Motor neuron (in vitro differentiated cells): ENCODE measurements around the gene SALL4. TPM values are rescaled to one million over a fixed set of nuclear protein-coding genes. Genes with fewer than 3 reads are reported as not detected.
"Not testable (repeated sequence)": the region's sequence is repeated elsewhere in the genome, so short reads cannot be mapped to it uniquely, and the experiment has no call there.

Source experiments
- ATAC-seq, 8 experiments: fragments of 200-7000 bp; cut with Tn5 transposase; replicated peaks in 6 of 8; 2 replicates each; pipeline ENCODE4 v1.8.0; 2021; ENCODE audit warnings: mild to moderate bottlenecking in 8 of 8, moderate library complexity in 8 of 8
- H3K27ac ChIP-seq, 2 donors: fragments of 250-450 bp; sonication (Bioruptor Pico); 2 replicates each; pipeline ENCODE4 v1.9.0; 2021; ENCODE audit warnings: antibody characterized with exemption in 2 of 2, mild to moderate bottlenecking in 2 of 2, moderate library complexity in 1 of 2
- H3K4me1 ChIP-seq, 2 donors: fragments of 250-450 bp; sonication (Bioruptor Pico); replicated peaks in 1 of 2; 2 replicates each; pipeline ENCODE4 v1.6.1; 2021; ENCODE audit warnings: antibody characterized with exemption in 2 of 2, mild to moderate bottlenecking in 2 of 2, moderate library complexity in 1 of 2
- H3K4me3 ChIP-seq, 5 donors: fragments of 250-450 bp; sonication (Bioruptor Pico); 2 replicates each; pipeline ENCODE4 v1.9.0; 2021; ENCODE audit warnings: antibody characterized with exemption in 5 of 5, mild to moderate bottlenecking in 5 of 5, moderate library complexity in 4 of 5
- WGBS, 10 experiments: fragments of 450-650 bp; shearing (Covaris generic); methylation state at CpG; one replicate each; pipeline ENCODE4 v1.0.0; 2022; 5-methylcytosine and 5-hydroxymethylcytosine counted together
- in situ Hi-C, 9 experiments: fragments of 400-800 bp; cut with MboI; loops; one replicate each; pipeline ENCODE4 v1.15.0; 2021; ENCODE audit warnings: low sequenced_read_pairs in 9 of 9, low pct_unique_long_range_greater_than_20kb in 2 of 9; ENCODE audit not compliant: unreplicated experiment in 9 of 9
- total RNA-seq, 8 experiments: library from RNA; unstranded; fragments of 300-600 nt; gene quantifications; 2 replicates each; pipeline versions ENCODE4 v1.2.3 to v1.2.4, GENCODE V29; 2022

The SALL4 gene
- total RNA-seq, 8 experiments from 2014 or later = 0.59 to 48.1 (median 5.2) TPM

DNA sequence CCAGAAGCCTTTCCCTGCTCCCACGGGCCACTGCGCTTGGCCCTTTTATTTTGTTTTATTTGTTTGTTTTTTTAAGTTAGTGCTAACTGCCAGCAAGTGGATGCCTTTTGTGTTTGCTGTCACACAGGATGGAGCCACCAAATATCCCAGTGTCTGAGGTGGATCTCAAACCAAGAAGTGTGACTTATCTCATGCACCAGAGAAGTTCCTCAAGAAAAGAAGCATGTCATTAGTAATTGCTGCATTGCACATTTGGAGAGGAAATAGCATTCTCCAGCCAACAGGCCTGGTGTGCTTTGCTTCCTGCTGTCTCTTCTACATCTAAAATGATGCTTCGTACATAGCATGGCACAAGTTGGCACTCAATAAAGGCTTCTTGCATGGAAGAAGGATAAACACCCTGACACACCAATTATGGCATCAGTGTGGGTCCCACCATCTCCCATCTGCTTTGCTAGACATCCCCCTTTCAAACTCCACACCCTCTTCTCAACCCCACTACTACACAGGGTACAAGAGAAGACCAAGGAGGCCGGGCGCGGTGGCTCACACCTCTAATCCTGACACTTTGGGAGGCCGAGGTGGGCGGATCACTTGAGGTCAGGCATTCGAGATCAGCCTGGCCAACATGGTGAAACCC lies 32.2 kb downstream of the SALL4 start:
- ATAC-seq = no peak
- Histone ChIP-seq H3K4me3 (no peak overlapping the region), H3K4me1 (peaks cover 5 to 13% of the 10 kb centered on the region in 2 donors), H3K27ac (no peak overlapping the region)
- 57 to 100% (median 98%) methylated on average over 1 to 8 of the region's 9 CpGs; no CpG with 5 or more reads in 2 of the 10 experiments for WGBS, 10 experiments
- in situ Hi-C loops = no loop called here

DNA sequence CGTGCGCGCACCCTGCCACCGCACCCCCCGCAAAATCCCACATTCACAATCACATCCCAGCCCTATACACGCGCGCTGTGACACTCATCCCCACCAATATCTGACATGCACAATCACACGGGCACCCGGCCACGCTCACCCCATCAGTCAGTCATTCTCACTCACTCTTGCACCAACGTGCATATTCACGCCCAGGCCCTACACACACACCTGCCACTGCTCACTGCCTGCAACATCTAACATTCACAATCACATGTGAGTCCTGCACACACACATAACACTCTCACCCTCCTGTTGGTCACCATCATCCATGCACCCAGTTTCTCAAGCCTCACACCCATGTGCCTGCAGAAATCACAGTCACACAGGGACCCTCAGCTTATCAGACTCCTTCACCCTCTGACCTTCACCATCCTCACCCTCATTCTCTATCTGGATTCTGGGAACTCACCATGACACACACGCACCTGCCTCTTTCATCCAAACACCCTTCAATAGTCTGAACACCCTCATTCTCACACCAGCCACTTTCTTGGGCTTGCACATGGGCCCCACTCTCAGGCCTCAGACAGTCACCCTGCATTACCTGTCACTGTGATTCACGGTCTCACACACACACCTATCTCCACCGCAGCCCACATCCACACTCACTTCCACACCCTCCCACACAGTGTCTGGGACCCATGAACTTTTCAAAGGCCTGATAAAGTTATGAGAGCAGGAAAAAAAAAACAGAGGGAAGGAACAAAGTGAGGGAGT lies 33.4 kb downstream of the SALL4 start:
- in situ Hi-C loops = no loop called here
- WGBS, 10 experiments = 60 to 100% (median 74%) methylated on average over 1 to 3 of the region's 16 CpGs; no CpG with 5 or more reads in 5 of the 10 experiments
- peak overlapping the region; percentile 73 to 93 for H3K27ac ChIP-seq

DNA sequence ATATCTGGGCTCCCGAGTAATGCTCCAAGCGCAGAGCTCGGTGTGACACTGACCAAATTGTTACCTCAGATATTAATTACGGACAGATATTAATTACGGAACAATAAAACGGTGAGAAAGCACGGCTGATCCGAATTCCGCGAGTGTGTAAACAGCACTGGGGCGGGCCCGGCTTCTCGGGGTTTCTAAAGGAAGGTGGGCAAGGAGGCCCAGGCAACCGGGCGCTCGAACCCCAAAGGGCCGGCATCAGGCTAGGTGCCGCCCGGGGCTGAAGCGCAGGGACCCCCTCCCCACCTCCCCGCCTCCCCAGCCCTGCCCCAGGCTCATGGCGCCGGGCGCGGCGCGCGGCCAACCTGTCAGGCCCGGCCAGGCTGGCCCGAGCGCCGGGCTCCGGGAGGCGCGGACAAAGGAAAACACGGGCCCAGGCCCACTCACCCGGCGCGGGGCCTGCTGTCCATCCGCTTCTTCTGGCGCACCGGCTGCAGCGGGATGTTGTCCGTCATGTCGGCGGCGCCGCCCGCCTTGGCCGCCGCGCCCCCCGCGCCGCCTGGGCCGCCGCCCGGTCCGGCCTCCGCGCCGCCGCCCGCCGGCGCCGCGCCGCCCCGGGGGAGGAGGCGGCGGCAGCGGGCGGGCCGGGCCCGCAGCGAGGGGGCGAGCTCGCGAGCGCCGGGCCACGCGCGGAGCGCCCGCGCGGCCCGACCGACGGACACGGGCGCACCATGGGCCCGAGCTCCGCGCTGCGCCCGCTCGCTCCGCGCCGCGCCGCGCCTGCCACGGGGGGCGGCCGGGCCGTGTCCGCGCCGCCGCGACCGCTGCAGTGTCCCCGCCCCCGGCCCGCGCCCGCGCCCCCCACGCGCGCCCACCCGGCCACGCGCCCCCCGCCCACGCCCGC lies 34.2 kb downstream of the SALL4 start, which contains the start of gene ATP9A:
TSS of gene ATP9A (minus strand) at position 524 of the 892 bp plus-strand sequence. CDS start at position 503, 21 bp downstream.
- H3K27ac ChIP-seq = peak within 1 kb of the TSS; percentile 73 to 93
- ATAC-seq = peak; percentile 11 to 46 (median 17)
- WGBS, 10 experiments = 0 to 2% (median 0%) methylated on average over 2 to 11 of the region's 131 CpGs; no CpG with 5 or more reads in 5 of the 10 experiments
- H3K4me1 ChIP-seq = peaks cover 5 to 13% of the 10 kb centered on the region in 2 donors
- in situ Hi-C loops = no loop called here
- H3K4me3 ChIP-seq = peak within 1 kb of the TSS; percentile 72 to 99 (median 89)

More for the DNA sequence above, 33.4 kb downstream of the SALL4 start:
- Histone ChIP-seq H3K4me1 (peaks cover 5 to 13% of the 10 kb centered on the region in 2 donors), H3K4me3 (peak overlapping the region; percentile 72 to 99 (median 89))
- peak in 3 of 8 experiments; percentile 2 for ATAC-seq

DNA sequence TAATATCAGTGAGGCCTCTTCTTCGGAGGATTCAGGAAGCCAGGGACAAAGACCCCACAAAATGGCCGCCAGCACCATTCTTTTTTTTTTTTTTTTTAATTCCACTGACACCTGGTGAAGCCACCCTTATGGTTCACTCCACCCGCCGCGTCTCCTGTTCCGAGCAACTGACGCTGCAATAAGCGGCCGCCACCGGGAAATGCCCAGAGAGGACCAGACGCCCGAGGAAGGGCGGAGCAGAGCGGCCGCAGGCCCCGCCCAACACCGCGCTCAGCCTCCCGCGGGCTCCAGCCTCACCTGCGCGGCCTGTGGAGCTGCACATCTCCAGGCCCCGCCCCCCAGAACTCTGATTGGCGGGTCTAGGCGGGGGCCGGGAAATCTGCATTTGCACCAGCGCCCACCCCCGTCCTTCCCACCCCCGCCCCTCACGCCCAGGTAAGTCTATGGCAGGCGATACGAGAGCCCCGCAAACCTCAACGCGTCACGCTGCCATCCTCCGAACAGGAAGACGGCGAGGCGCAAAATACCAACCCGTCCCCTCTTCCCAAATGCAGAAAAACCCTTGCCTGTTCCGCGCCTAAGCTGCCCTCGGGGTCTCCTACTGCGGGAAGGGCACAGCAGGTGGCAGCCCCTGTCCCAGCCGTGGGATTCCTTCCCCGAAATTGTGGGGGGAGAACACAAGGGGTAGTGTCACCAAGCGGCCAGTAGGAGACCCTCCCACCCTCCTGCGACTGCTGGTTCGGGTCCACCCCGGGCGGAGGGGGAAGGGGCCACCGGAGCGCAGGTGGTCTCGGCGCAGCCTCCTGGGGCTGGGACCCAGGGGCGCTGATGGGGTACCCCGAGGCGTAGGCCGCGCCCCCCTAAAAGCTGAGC lies 35.1 kb downstream of the SALL4 start:
- Histone ChIP-seq H3K27ac (peak overlapping the region; percentile 73 to 93), H3K4me1 (peaks cover 5 to 13% of the 10 kb centered on the region in 2 donors), H3K4me3 (peak overlapping the region; percentile 72 to 99 (median 89))
- WGBS, 10 experiments = 0 to 50% (median 0%) methylated on average over 1 to 2 of the region's 61 CpGs; no CpG with 5 or more reads in 7 of the 10 experiments
- in situ Hi-C loops = no loop called here
- ATAC-seq = peak; percentile 69 to 96 (median 94)

DNA sequence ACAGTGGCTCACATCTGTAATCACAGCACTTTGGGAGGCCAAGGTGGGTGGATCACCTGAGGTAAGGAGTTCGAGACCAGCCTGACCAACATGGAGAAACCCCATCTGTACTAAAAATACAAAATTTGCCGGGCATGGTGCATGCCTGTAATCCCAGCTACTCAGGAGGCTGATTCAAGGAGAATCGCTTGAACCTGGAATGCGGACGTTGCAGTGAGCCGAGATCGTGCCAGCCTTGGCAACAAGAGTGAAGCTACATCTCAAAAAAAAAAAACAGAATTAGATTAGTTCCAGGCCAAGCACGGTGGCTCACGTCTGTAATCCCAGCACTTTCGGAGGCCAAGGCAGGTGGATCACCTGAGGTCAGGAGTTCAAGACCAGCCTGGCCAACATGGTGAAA lies 36.9 kb downstream of the SALL4 start:
- H3K27ac ChIP-seq, ATAC-seq, in situ Hi-C loops, H3K4me3 ChIP-seq: not testable (repeated sequence)
- 82 to 100% (median 84%) methylated on average over 1 to 9 of the region's 10 CpGs; no CpG with 5 or more reads in 4 of the 10 experiments for WGBS, 10 experiments
- peaks cover 5 to 13% of the 10 kb centered on the region in 2 donors for H3K4me1 ChIP-seq

DNA sequence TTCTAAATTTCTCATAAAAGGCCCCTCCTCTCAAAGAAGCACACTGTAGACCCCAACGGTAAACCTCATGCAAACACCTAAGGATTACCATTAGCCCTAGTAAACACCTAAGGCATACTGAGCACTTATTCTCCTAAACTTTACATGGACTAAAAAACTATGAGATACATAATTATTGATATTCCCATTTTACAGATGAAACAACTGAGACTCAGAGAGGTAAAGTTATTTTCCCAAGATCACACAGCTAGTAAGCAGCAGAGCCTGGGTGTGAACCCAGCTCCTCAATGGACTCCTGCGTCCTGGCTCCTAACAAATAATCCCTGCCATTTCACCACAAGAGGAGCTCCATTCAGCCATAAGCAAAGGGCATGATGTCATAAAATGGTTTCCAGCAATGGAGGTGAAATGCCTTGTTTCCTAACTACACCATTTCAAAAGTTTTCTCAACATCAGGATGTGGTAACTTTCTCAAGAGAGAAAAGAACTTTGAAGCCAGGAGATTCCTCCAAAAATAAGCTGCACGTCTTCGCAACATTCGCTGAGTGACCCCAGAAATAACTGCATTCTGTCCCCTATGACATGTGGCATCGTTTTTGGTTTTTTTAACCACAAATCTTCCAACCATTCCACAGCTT lies 38.2 kb downstream of the SALL4 start:
- WGBS, 10 experiments = 75 to 100% (median 95%) methylated on average over 1 to 6 of the region's 6 CpGs; no CpG with 5 or more reads in 1 of the 10 experiments
- Histone ChIP-seq H3K4me3 (no peak overlapping the region), H3K27ac (no peak overlapping the region), H3K4me1 (peaks cover 4 to 12% of the 10 kb centered on the region in 2 donors)
- ATAC-seq = no peak
- in situ Hi-C loops = no loop called here

DNA sequence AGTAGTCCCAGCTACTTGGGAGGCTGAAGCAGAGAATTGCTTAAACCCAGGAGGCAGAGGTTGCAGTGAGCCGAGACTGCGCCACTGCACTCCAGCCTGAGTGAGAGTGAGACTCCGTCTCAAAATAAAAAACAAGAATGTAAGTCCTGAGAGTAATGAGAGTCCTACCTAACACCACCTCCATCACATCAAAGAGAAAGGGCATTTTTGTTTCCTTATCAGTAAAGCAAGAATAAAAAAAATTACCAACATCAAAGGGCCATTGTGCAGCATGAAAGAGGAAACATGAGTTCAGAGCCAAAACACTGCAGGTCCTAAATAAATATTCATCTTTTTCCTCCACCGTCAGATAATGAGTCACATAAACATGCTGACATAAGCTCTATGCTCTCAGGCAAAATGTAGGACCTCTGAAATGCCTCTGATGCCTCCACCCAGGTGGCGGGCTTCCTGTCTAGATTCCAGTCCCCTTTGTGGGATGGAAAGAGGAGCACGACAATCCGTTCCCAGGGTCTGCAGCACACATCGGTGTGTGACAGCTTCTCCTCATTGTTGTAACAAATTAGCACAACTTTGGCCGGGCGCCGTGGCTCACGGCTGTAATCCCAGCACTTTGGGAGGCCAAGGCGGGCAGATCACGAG lies 41.3 kb downstream of the SALL4 start:
- peak in 6 of 8 experiments; percentile 21 to 79 (median 56) for ATAC-seq
- in situ Hi-C loops = no loop called here
- Histone ChIP-seq H3K27ac (no peak overlapping the region), H3K4me1 (peaks cover 0 to under 1% of the 10 kb centered on the region in 2 donors), H3K4me3 (no peak overlapping the region)
- WGBS, 10 experiments = 0 to 85% (median 64%) methylated on average over 1 to 9 of the region's 14 CpGs; no CpG with 5 or more reads in 1 of the 10 experiments

DNA sequence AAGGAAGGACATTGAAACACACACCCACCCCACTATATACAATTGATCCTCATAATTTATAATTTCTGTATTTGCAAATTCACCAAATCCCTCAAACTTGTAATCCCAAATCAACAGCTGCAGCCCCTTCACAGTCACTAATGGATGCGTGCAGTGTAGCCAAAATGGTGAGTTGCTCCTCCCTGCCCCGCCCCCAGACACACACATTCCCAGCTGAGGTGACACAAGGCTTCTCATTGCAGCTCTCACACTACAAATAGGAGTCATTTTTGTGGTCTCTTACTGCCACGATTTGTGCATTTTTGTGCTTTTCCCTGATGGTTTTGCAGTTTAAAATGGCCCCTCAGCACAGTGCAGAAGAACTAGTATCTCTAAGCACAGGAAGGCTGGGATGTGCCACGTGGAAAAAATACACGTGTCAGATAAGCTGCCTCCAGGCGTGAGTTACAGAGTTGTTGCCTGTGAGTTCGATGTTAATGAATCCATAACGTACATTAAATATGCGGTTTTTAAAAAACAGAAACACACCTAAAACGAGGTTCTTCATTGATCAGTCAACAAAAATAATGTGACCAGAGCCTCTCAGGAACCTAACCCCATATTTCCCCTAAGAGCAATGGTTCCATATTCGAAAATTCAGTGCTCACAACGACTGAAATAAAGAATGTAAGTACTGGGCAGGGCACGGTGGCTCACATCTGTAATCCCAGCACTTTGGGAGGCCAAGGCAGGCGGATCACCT lies 42.4 kb downstream of the SALL4 start:
- H3K4me1 ChIP-seq = no peaks in the 10 kb centered on the region
- H3K4me3 ChIP-seq = no peak overlapping the region
- in situ Hi-C loops = no loop called here
- peak in 3 of 8 experiments; percentile 64 to 73 (median 73) for ATAC-seq
- H3K27ac ChIP-seq = no peak overlapping the region
- WGBS, 10 experiments = 15 to 100% (median 79%) methylated on average over 1 to 11 of the region's 14 CpGs

DNA sequence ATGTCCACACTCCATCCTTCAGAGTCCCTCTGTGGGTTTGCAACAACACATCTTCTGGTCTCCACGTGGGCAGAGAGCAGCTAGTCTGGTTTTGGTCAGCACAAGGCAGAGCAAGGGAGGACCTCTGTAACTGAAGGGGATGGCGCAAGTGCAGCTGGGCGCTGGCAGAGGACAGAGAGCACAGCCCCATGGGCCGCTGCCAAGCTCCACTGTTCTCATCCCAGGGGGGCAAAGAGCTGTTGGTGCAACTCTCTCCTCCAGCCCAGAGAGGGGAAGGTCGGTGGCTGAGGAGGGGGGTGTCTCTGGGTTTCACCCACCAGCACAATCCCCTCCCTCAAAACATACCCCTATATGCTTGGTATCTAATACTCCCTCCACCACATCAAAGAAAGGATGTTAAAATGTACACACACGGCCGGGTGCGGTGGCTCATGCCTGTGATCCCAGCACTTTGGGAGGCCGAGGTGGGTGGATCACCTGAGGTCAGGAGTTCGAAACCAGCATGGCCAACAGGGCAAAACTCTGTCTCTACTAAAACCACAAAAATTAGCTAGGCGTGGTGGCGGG lies 43.3 kb downstream of the SALL4 start:
- Histone ChIP-seq H3K4me3 (no peak overlapping the region), H3K4me1 (no peaks in the 10 kb centered on the region), H3K27ac (no peak overlapping the region)
- in situ Hi-C loops = no loop called here
- WGBS, 10 experiments = 83 to 100% (median 97%) methylated on average over 2 to 5 of the region's 12 CpGs; no CpG with 5 or more reads in 1 of the 10 experiments
- ATAC-seq = no peak

DNA sequence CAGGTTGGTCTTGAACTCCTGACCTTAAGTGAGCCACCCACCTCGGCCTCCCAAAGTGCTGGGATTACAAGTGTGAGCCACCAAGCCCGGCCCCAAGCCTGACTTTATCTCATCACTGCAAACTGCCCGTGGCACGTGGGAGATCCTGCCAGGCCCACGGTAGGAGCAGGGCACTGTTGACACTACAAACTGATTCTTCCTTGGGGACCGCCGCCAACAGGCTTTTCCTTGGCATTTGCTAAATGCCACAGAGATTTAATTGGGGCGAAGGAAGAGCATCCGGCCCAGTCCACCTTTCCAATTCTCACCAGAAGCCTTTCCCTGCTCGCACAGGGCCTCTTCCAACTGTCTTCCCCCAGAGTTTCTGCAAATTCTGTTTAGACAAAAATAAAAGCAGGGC lies 45.1 kb downstream of the SALL4 start:
- no peak overlapping the region for H3K4me3 ChIP-seq
- no peak overlapping the region for H3K27ac ChIP-seq
- in situ Hi-C loops = no loop called here
- H3K4me1 ChIP-seq = no peaks in the 10 kb centered on the region
- 70 to 100% (median 93%) methylated on average over 1 to 7 of the region's 10 CpGs; no CpG with 5 or more reads in 3 of the 10 experiments for WGBS, 10 experiments
- ATAC-seq = no peak
